Activated CD4-positive, alpha-beta T cell treated with anti-CD3 and anti-CD28 coated beads for 36 hours (primary cell): ENCODE data around the gene NPIPA5. TPM values are rescaled to one million over a fixed set of nuclear protein-coding genes. Genes with fewer than 3 reads are reported as not detected.
"Not testable (repeated sequence)": the region's sequence is repeated elsewhere in the genome, so short reads cannot be mapped to it uniquely, and the experiment has no call there.

Experiments
- ATAC-seq: fragments of 200-7000 bp; cut with Tn5 transposase; one replicate; pipeline ENCODE4 v1.10.0; 2021; ENCODE audit warnings: mild to moderate bottlenecking, moderate library complexity
- CTCF ChIA-PET: fragments of 350-600 bp; sonication (Branson Sonifier 250); formaldehyde crosslinking; loops from one replicate; lab custom pipeline; 2021; ENCODE audit warnings: antibody characterized with exemption; lab: Charles Lee
- POLR2A ChIA-PET: fragments of 350-600 bp; sonication (Branson Sonifier 250); formaldehyde crosslinking; loops from one replicate; lab custom pipeline; 2021; ENCODE audit warnings: antibody characterized with exemption, inconsistent platforms; lab: Charles Lee
- DNase-seq: peaks from one replicate; pipeline ENCODE4 v3.0.0-alpha.2; 2020
- H3K27ac Mint-ChIP-seq: one replicate; pipeline ENCODE4 v1.8.0; 2021; ENCODE audit warnings: mixed read lengths
- H3K27me3 Mint-ChIP-seq: one replicate; pipeline ENCODE4 v1.8.0; 2021; ENCODE audit warnings: mixed read lengths
- H3K36me3 Mint-ChIP-seq: one replicate; pipeline ENCODE4 v1.8.0; 2021; ENCODE audit warnings: low read depth, mixed read lengths
- H3K4me1 Mint-ChIP-seq: one replicate; pipeline ENCODE4 v1.8.0; 2021; ENCODE audit warnings: mixed read lengths
- H3K4me3 Mint-ChIP-seq: one replicate; pipeline ENCODE4 v1.8.0; 2021; ENCODE audit warnings: mild to moderate bottlenecking, moderate library complexity, mixed read lengths
- H3K9me3 Mint-ChIP-seq: one replicate; pipeline ENCODE4 v1.8.0; 2021; ENCODE audit warnings: low read depth, mixed read lengths
- intact Hi-C, 2 experiments: fragments of 100-400 bp; cut with DNase I in 1 of 2; cut with micrococcal nuclease in 1 of 2; formaldehyde crosslinking; loops; one replicate each; pipeline versions ENCODE4 v1.14.2 to v1.15.1; 2022 to 2024; cut with DNase I, micrococcal nuclease
- total RNA-seq, 2 experiments: library from RNA; stranded (reverse); gene quantifications; one replicate each; pipeline ENCODE4 v1.2.3, GENCODE V29; 2021

Gene NPIPA5
- total RNA-seq, 2 experiments from 2014 or later = 0.34 to 0.46 TPM

GRCh38 chr16:15388060-15388459, 10.0 kb upstream of the NPIPA5 start:
- H3K4me3 Mint-ChIP-seq, H3K36me3 Mint-ChIP-seq, CTCF ChIA-PET, DNase-seq, H3K27me3 Mint-ChIP-seq, intact Hi-C loops, ATAC-seq, H3K4me1 Mint-ChIP-seq, H3K9me3 Mint-ChIP-seq, POLR2A ChIA-PET, H3K27ac Mint-ChIP-seq: not testable (repeated sequence)

GRCh38 chr16:15382810-15383209, 4.7 kb upstream of the NPIPA5 start:
- H3K9me3 Mint-ChIP-seq, CTCF ChIA-PET, intact Hi-C loops: not testable (repeated sequence)

GRCh38 chr16:15357495-15357894, 20.6 kb downstream of the NPIPA5 start:
- DNase-seq, POLR2A ChIA-PET, H3K27ac Mint-ChIP-seq, H3K4me3 Mint-ChIP-seq, ATAC-seq, CTCF ChIA-PET, H3K9me3 Mint-ChIP-seq, H3K36me3 Mint-ChIP-seq, H3K4me1 Mint-ChIP-seq, H3K27me3 Mint-ChIP-seq, intact Hi-C loops: not testable (repeated sequence)

More at GRCh38 chr16:15382810-15383209, 4.7 kb upstream of the NPIPA5 start:
- H3K4me3 Mint-ChIP-seq, H3K4me1 Mint-ChIP-seq, POLR2A ChIA-PET, H3K36me3 Mint-ChIP-seq, DNase-seq, ATAC-seq, H3K27me3 Mint-ChIP-seq, H3K27ac Mint-ChIP-seq: not testable (repeated sequence)

- H3K27ac Mint-ChIP-seq, DNase-seq, ATAC-seq, H3K9me3 Mint-ChIP-seq, H3K4me1 Mint-ChIP-seq, H3K27me3 Mint-ChIP-seq, H3K36me3 Mint-ChIP-seq, POLR2A ChIA-PET, H3K4me3 Mint-ChIP-seq, intact Hi-C loops, CTCF ChIA-PET: not testable (repeated sequence)
These were observed 23.2 kb downstream of the NPIPA5 start for GRCh38 chr16:15354846-15355245.

- H3K4me1 Mint-ChIP-seq, ATAC-seq, DNase-seq, H3K36me3 Mint-ChIP-seq, POLR2A ChIA-PET, H3K27me3 Mint-ChIP-seq, H3K27ac Mint-ChIP-seq, H3K9me3 Mint-ChIP-seq, intact Hi-C loops, H3K4me3 Mint-ChIP-seq, CTCF ChIA-PET: not testable (repeated sequence)
These were observed 25.2 kb downstream of the NPIPA5 start for GRCh38 chr16:15352852-15353251.

GRCh38 chr16:15351745-15352144, 26.3 kb downstream of the NPIPA5 start:
- H3K4me3 Mint-ChIP-seq, POLR2A ChIA-PET: not testable (repeated sequence)

GRCh38 chr16:15351251-15351650, 26.8 kb downstream of the NPIPA5 start:
- intact Hi-C loops, H3K27me3 Mint-ChIP-seq, POLR2A ChIA-PET, DNase-seq, H3K9me3 Mint-ChIP-seq, H3K27ac Mint-ChIP-seq, CTCF ChIA-PET, ATAC-seq, H3K36me3 Mint-ChIP-seq, H3K4me3 Mint-ChIP-seq, H3K4me1 Mint-ChIP-seq: not testable (repeated sequence)

More at GRCh38 chr16:15351745-15352144, 26.3 kb downstream of the NPIPA5 start:
- H3K9me3 Mint-ChIP-seq, intact Hi-C loops, DNase-seq, ATAC-seq, H3K4me1 Mint-ChIP-seq, CTCF ChIA-PET, H3K27me3 Mint-ChIP-seq, H3K27ac Mint-ChIP-seq, H3K36me3 Mint-ChIP-seq: not testable (repeated sequence)

GRCh38 chr16:15348721-15349120, 29.4 kb downstream of the NPIPA5 start:
- not testable (repeated sequence) for DNase-seq

GRCh38 chr16:15342337-15342736, 35.8 kb downstream of the NPIPA5 start:
- H3K27me3 Mint-ChIP-seq, intact Hi-C loops: not testable (repeated sequence)

More at GRCh38 chr16:15348721-15349120, 29.4 kb downstream of the NPIPA5 start:
- CTCF ChIA-PET, H3K9me3 Mint-ChIP-seq, ATAC-seq, H3K36me3 Mint-ChIP-seq, H3K4me3 Mint-ChIP-seq, H3K27me3 Mint-ChIP-seq, H3K27ac Mint-ChIP-seq, POLR2A ChIA-PET, intact Hi-C loops, H3K4me1 Mint-ChIP-seq: not testable (repeated sequence)

GRCh38 chr16:15338986-15339385, 39.1 kb downstream of the NPIPA5 start:
- H3K36me3 Mint-ChIP-seq, H3K27me3 Mint-ChIP-seq, CTCF ChIA-PET, H3K27ac Mint-ChIP-seq, H3K4me1 Mint-ChIP-seq, H3K9me3 Mint-ChIP-seq, DNase-seq, H3K4me3 Mint-ChIP-seq, POLR2A ChIA-PET, intact Hi-C loops, ATAC-seq: not testable (repeated sequence)

More at GRCh38 chr16:15342337-15342736, 35.8 kb downstream of the NPIPA5 start:
- H3K27ac Mint-ChIP-seq, POLR2A ChIA-PET, ATAC-seq, DNase-seq, H3K9me3 Mint-ChIP-seq, H3K4me3 Mint-ChIP-seq, CTCF ChIA-PET, H3K36me3 Mint-ChIP-seq, H3K4me1 Mint-ChIP-seq: not testable (repeated sequence)

GRCh38 chr16:15337974-15338605, 40.0 kb downstream of the NPIPA5 start:
- ATAC-seq = not testable (repeated sequence)

GRCh38 chr16:15335609-15336008, 42.5 kb downstream of the NPIPA5 start:
- H3K36me3 Mint-ChIP-seq, ATAC-seq, H3K4me1 Mint-ChIP-seq, H3K9me3 Mint-ChIP-seq, DNase-seq, H3K27me3 Mint-ChIP-seq, H3K4me3 Mint-ChIP-seq, CTCF ChIA-PET, intact Hi-C loops, POLR2A ChIA-PET, H3K27ac Mint-ChIP-seq: not testable (repeated sequence)

More at GRCh38 chr16:15337974-15338605, 40.0 kb downstream of the NPIPA5 start:
- CTCF ChIA-PET, DNase-seq, H3K27me3 Mint-ChIP-seq, H3K9me3 Mint-ChIP-seq, H3K4me3 Mint-ChIP-seq, POLR2A ChIA-PET, H3K27ac Mint-ChIP-seq, intact Hi-C loops, H3K36me3 Mint-ChIP-seq, H3K4me1 Mint-ChIP-seq: not testable (repeated sequence)
